AG04449 (cell line): ENCODE data around the gene TRIP11.

Source experiments
- CTCF ChIA-PET: fragments of 350-600 bp; formaldehyde crosslinking; extraction: SDS; loops from one replicate; lab custom pipeline; 2021; ENCODE audit warnings: antibody characterized with exemption; lab: Yijun Ruan, JAX
- POLR2A ChIA-PET: fragments of 400-600, 350-600 bp; formaldehyde crosslinking; extraction: SDS; loops from one replicate; lab custom pipeline; 2020; ENCODE audit warnings: antibody characterized with exemption, inconsistent platforms; lab: Yijun Ruan, JAX
- DNase-seq: peaks from one replicate; pipeline ENCODE4 v3.0.0-alpha.2; 2010; ENCODE audit warnings: low read depth, low spot score
- H3K4me3 ChIP-seq: 2 replicates; pipeline ENCODE4 v1.5.1; 2011; ENCODE audit warnings: low read depth, mild to moderate bottlenecking, control low read depth, low read length
- CTCF ChIP-seq: IDR thresholded peaks from one replicate; pipeline ENCODE4 v1.5.1; 2011; ENCODE audit warnings: mild to moderate bottlenecking, moderate library complexity, low read length, control low read depth, inconsistent platforms; ENCODE audit not compliant: insufficient read depth; ENCODE audit errors: missing control alignments

TRIP11 gene

DNA sequence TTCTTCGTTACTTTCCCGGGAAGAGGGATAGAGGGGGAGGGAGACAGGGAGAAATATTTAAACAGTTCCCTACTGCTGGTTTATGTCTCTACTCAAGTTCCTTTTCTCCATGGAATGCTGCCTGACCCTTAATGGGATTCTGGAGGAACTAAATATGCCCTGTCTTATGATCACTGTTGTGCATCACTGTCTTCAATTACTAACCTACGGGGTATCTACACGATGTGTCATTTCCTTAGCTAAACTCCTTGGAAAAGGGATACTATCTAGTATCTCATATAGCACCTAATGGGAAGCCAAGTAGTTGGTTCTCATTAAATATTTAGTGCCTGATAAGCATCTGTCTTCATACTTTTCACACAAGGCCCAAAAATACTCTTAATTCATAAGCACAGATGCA lies 54.9 kb downstream of the TRIP11 start:
- no peak overlapping the region for H3K4me3 ChIP-seq
- ChIA-PET POLR2A (no interaction called here), CTCF (interaction anchor here (0.6 to 4.0 kb wide), 5 partner anchors 11 to 661 kb away, joined by 3 to 32 read pairs (median 3); no protein-coding TSS in a partner anchor)
- DNase-seq = peak; percentile 38
- no peak for TF ChIP-seq CTCF

DNA sequence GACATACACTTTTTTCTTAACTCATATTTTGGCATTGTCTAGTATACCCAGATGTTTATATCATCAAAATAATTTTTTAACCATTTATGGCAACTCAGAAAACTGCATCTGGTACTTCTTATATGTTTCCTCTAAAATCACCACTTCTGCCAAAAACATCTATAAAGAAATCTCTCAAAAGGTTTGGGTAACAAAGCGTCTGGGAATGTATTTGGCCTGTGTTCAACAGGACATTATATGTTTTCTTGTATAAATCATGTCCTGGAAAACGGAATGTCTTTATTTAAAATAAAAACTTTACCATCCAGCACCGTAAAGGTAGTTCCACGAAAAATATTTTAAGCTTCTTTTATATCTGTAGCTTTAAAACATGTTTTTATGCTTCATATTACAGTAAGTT lies 56.3 kb downstream of the TRIP11 start:
- no peak overlapping the region for H3K4me3 ChIP-seq
- POLR2A ChIA-PET = no interaction called here
- DNase-seq = no peak
- CTCF ChIA-PET = interaction anchor here (1.1 to 4.0 kb wide), 3 partner anchors 12 to 123 kb away, joined by 3 to 32 read pairs (median 4); partner anchors contain the start of gene ATXN3
- no peak for TF ChIP-seq CTCF

DNA sequence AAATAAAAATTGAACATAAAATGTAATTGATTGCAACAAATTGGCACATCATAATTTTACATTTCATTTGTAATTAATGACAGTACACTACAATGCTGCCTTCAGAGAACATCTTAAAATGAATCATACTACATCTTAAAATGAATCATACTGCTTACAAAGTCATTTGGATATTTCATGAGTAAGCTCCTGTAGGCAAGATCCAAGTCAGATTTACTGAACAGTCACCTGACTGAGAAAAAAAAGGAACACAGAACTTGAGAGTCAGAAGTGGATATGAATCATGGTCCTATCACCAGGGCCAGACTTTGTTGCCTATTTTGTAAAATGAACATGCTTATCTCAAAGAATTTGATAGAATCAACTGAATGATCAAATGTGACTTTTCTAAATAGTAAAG lies 59.7 kb downstream of the TRIP11 start:
- no peak overlapping the region for H3K4me3 ChIP-seq
- TF ChIP-seq CTCF = no peak
- ChIA-PET POLR2A (no interaction called here), CTCF (interaction anchor here (0.8 to 1.3 kb wide), 2 partner anchors 15 to 17 kb away, joined by 3 read pairs; no protein-coding TSS in a partner anchor)
- peak; percentile 78 for DNase-seq

DNA sequence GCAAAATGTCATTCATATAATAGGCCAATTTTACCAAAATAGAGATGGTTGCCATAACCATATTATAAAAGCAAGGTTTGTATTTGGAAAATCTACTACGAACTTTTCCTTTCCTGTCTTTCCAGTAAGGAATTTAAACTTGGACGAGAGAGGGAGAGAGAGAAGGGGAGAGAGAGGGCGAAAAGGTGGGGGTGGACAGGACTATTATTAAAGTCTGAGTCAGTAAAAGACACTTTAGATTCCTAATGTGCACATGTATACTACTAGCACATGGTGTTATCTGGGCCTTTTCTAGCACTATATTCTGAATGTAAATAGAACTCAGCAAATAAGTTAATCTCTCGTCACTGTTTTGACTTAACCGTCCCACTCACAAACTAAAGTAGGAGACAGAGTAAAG lies 62.0 kb downstream of the TRIP11 start:
- ChIA-PET CTCF (interaction anchor here (4.6 kb wide), 1 partner anchor 19 kb away, joined by 18 read pairs; no protein-coding TSS in a partner anchor), POLR2A (no interaction called here)
- TF ChIP-seq CTCF = no peak
- DNase-seq = no peak
- no peak overlapping the region for H3K4me3 ChIP-seq

- POLR2A ChIA-PET = no interaction called here
- no peak for TF ChIP-seq CTCF
- no peak overlapping the region for H3K4me3 ChIP-seq
- CTCF ChIA-PET = interaction anchor here (4.6 kb wide), 1 partner anchor 21 kb away, joined by 18 read pairs; no protein-coding TSS in a partner anchor
- no peak for DNase-seq
These were observed 64.1 kb downstream of the TRIP11 start for GRCh38 chr14:91975763-91976162.

GRCh38 chr14:91971188-91971778 lies 68.6 kb downstream of the TRIP11 start:
- H3K4me3 ChIP-seq = no peak overlapping the region
- POLR2A ChIA-PET = no interaction called here
- CTCF ChIA-PET = interaction anchor here (2.8 kb wide), 1 partner anchor 25 kb away, joined by 9 read pairs; no protein-coding TSS in a partner anchor
- DNase-seq = no peak
- TF ChIP-seq CTCF = no peak
